Stimulated activated CD4-positive, alpha-beta T cell treated with anti-CD3 and anti-CD28 coated beads, Interleukin-2, amount 100 ng/mL, for 24 hours (primary cell): ENCODE results near the gene FZD10.

Source experiments
- DNase-seq, 2 donors: peaks; one replicate each; pipeline ENCODE4 v3.0.0-alpha.2; 2020

The FZD10 gene

GRCh38 chr12:130155416-130156073 lies 6.7 kb upstream of the FZD10 start:
- no peak for DNase-seq

- DNase-seq, result no peak
These were observed 5.5 kb upstream of the FZD10 start for GRCh38 chr12:130156652-130157275.

GRCh38 chr12:130157998-130158753 lies 4.1 kb upstream of the FZD10 start:
- DNase-seq, result no peak

- no peak for DNase-seq
These were observed 3.6 kb upstream of the FZD10 start for GRCh38 chr12:130158754-130159059.

GRCh38 chr12:130160306-130160705 lies 2.0 kb upstream of the FZD10 start:
- DNase-seq, result no peak

GRCh38 chr12:130160711-130161231 lies 1.5 kb upstream of the FZD10 start:
- DNase-seq, result no peak

GRCh38 chr12:130161261-130162243 lies 712 bp upstream of the FZD10 start:
- no peak for DNase-seq

- DNase-seq, result no peak
These were observed 639 bp downstream of the FZD10 start for GRCh38 chr12:130162745-130163460.

- DNase-seq, result no peak
These were observed 1.4 kb downstream of the FZD10 start for GRCh38 chr12:130163461-130164215.

GRCh38 chr12:130164216-130164542 lies 1.9 kb downstream of the FZD10 start:
- no peak for DNase-seq

GRCh38 chr12:130164936-130165335 lies 2.7 kb downstream of the FZD10 start:
- no peak for DNase-seq

GRCh38 chr12:130166306-130166705 lies 4.0 kb downstream of the FZD10 start:
- DNase-seq, result no peak

- no peak for DNase-seq
These were observed 5.3 kb downstream of the FZD10 start for GRCh38 chr12:130167537-130167936.

- DNase-seq, result no peak
These were observed 7.0 kb downstream of the FZD10 start for GRCh38 chr12:130169256-130169655.

- no peak for DNase-seq
These were observed 7.7 kb downstream of the FZD10 start for GRCh38 chr12:130169924-130170323.

GRCh38 chr12:130170611-130171010 lies 8.3 kb downstream of the FZD10 start:
- no peak for DNase-seq

GRCh38 chr12:130177635-130178242 lies 15.5 kb downstream of the FZD10 start:
- no peak for DNase-seq

GRCh38 chr12:130178282-130178681 lies 16.0 kb downstream of the FZD10 start:
- no peak for DNase-seq

GRCh38 chr12:130179191-130179590 lies 16.9 kb downstream of the FZD10 start:
- DNase-seq, result no peak

- DNase-seq, result no peak
These were observed 17.4 kb downstream of the FZD10 start for GRCh38 chr12:130179621-130180020.

GRCh38 chr12:130181211-130181610 lies 18.9 kb downstream of the FZD10 start:
- DNase-seq, result no peak
